ENCODE measurements around the gene ITFG1.
A peak's percentile ranks its signal among the peaks of the same experiment; 100 is the strongest.

The ITFG1 gene

GRCh38 chr16:47460711-47461597 lies at the start of gene ITFG1, which contains the start of gene PHKB:
Gene ITFG1 (minus strand): TSS chr16:47461063. CDS start chr16:47461045, 18 bp downstream.
Gene PHKB (plus strand): TSS chr16:47461331. CDS start chr16:47461351, 20 bp downstream.
- H3K36me3 ChIP-seq (ENCODE audit: insufficient read depth, low read length): no peaks in the 10 kb centered on the region
- peak within 1 kb of the TSS; percentile 88 for H3K4me3 ChIP-seq (ENCODE audit: low read length, poor library complexity, severe bottlenecking)
- no peaks in the 10 kb centered on the region for H3F3A ChIP-seq (ENCODE audit: low read depth)
- TF ChIP-seq CTCF (conservative IDR thresholded peaks at IDR 0.05; ENCODE audit: low read length) (no peak), EZH2phosphoT487 (IDR thresholded peaks at IDR 0.05; ENCODE audit: borderline replicate concordance) (no peak)
- H4K20me1 ChIP-seq (ENCODE audit: insufficient read depth, low read length, poor library complexity, severe bottlenecking): peaks cover 5% of the 10 kb centered on the region
- no peaks in the 10 kb centered on the region for H3K27me3 ChIP-seq (ENCODE audit: insufficient read depth, low read length, poor library complexity, severe bottlenecking)
- no peaks in the 10 kb centered on the region for H3K9me3 ChIP-seq (ENCODE audit: insufficient read depth, low read depth, low read length)
- H3K4me1 ChIP-seq (ENCODE audit: insufficient read depth, low read length, poor library complexity, severe bottlenecking): peaks cover 61% of the 10 kb centered on the region
- H3K79me2 ChIP-seq (ENCODE audit: insufficient read depth, low read length): peaks cover 81% of the 10 kb centered on the region
- peak within 1 kb of the TSS; percentile 96 for H3K9ac ChIP-seq (ENCODE audit: low read depth, low read length, poor library complexity, severe bottlenecking)
- no peaks in the 10 kb centered on the region for H3K9me2 ChIP-seq (replicated peaks; ENCODE audit: low read depth, low read length)
- peak within 1 kb of the TSS; percentile 98 for H3K4me2 ChIP-seq (ENCODE audit: low read depth, low read length, poor library complexity, severe bottlenecking)
- peak within 1 kb of the TSS; percentile 91 for H2AFZ ChIP-seq (ENCODE audit: low read length)

GRCh38 chr16:47507701-47508100 lies 46.8 kb upstream of the ITFG1 start:
- Histone ChIP-seq H3F3A (ENCODE audit: low read depth) (no peaks in the 10 kb centered on the region), H3K36me3 (ENCODE audit: insufficient read depth, low read length) (peaks cover 52% of the 10 kb centered on the region; the same call in 1 of the 2 replicates), H3K9me3 (ENCODE audit: insufficient read depth, low read depth, low read length) (no peaks in the 10 kb centered on the region), H3K27me3 (ENCODE audit: insufficient read depth, low read length, poor library complexity, severe bottlenecking) (no peaks in the 10 kb centered on the region), H4K20me1 (ENCODE audit: insufficient read depth, low read length, poor library complexity, severe bottlenecking) (no peaks in the 10 kb centered on the region), H3K4me3 (ENCODE audit: low read length, poor library complexity, severe bottlenecking) (no peak overlapping the region), H2AFZ (ENCODE audit: low read length) (no peak overlapping the region), H3K9ac (ENCODE audit: low read depth, low read length, poor library complexity, severe bottlenecking) (no peak overlapping the region), H3K9me2 (replicated peaks; ENCODE audit: low read depth, low read length) (no peaks in the 10 kb centered on the region), H3K4me2 (ENCODE audit: low read depth, low read length, poor library complexity, severe bottlenecking) (peak overlapping the region; percentile 10), H3K4me1 (ENCODE audit: insufficient read depth, low read length, poor library complexity, severe bottlenecking) (peaks cover 4% of the 10 kb centered on the region), H3K79me2 (ENCODE audit: insufficient read depth, low read length) (no peaks in the 10 kb centered on the region)
- TF ChIP-seq CTCF (conservative IDR thresholded peaks at IDR 0.05; ENCODE audit: low read length) (no peak), EZH2phosphoT487 (IDR thresholded peaks at IDR 0.05; ENCODE audit: borderline replicate concordance) (no peak)

GRCh38 chr16:47506800-47507199 lies 45.9 kb upstream of the ITFG1 start:
- H3K9me3 ChIP-seq (ENCODE audit: insufficient read depth, low read depth, low read length): no peaks in the 10 kb centered on the region
- no peak overlapping the region for H3K4me3 ChIP-seq (ENCODE audit: low read length, poor library complexity, severe bottlenecking)
- H3K27me3 ChIP-seq (ENCODE audit: insufficient read depth, low read length, poor library complexity, severe bottlenecking): no peaks in the 10 kb centered on the region
- H3K79me2 ChIP-seq (ENCODE audit: insufficient read depth, low read length): no peaks in the 10 kb centered on the region
- H2AFZ ChIP-seq (ENCODE audit: low read length): no peak overlapping the region
- peaks cover 57% of the 10 kb centered on the region; the same call in 1 of the 2 replicates for H3K36me3 ChIP-seq (ENCODE audit: insufficient read depth, low read length)
- no peak for TF ChIP-seq EZH2phosphoT487 (IDR thresholded peaks at IDR 0.05; ENCODE audit: borderline replicate concordance)
- no peak for TF ChIP-seq CTCF (conservative IDR thresholded peaks at IDR 0.05; ENCODE audit: low read length)
- H3F3A ChIP-seq (ENCODE audit: low read depth): no peaks in the 10 kb centered on the region
- peaks cover 4% of the 10 kb centered on the region for H3K4me1 ChIP-seq (ENCODE audit: insufficient read depth, low read length, poor library complexity, severe bottlenecking)
- H3K9me2 ChIP-seq (replicated peaks; ENCODE audit: low read depth, low read length): no peaks in the 10 kb centered on the region
- no peaks in the 10 kb centered on the region for H4K20me1 ChIP-seq (ENCODE audit: insufficient read depth, low read length, poor library complexity, severe bottlenecking)
- H3K4me2 ChIP-seq (ENCODE audit: low read depth, low read length, poor library complexity, severe bottlenecking): no peak overlapping the region
- no peak overlapping the region for H3K9ac ChIP-seq (ENCODE audit: low read depth, low read length, poor library complexity, severe bottlenecking)

Data from Loucy (cell line).